ENCODE data around the gene HRCT1. TPM values are rescaled to one million over a fixed set of nuclear protein-coding genes. Genes with fewer than 3 reads are reported as not detected.

The HRCT1 gene
- total and polyA plus RNA-seq, 2 donors (not counting 1 experiment from before 2014, with no cell fraction given) = not detected

DNA sequence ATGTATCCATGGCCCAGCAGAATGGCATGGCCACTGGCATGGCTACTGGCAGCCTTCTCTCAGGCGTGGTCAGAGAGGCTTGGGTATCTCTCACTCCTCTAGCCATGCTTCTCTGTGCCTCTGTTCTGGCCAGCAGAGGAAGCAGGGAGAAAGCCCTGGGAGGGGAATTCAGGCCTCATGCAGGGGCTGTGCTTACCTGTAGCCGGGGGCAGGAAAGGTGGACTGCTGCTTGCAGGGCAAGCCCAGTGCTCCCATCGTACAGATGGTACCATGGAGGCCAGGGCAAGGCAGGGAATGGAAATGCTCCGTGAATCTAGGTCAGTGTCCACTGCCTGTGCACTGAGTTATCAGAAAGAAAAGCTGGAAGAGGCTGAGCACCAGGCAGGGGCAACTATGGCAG lies 38.5 kb upstream of the HRCT1 start:
- H3K27ac ChIP-seq (ENCODE audit: low read length in 2 of 2) = no peak overlapping the region
- no peak overlapping the region for H3K4me2 ChIP-seq (replicated peaks; ENCODE audit: low read depth, low read length, poor library complexity, severe bottlenecking)
- Mint-ChIP-seq H3K9me3 (ENCODE audit: insufficient read depth) (no peaks in the 10 kb centered on the region), H3K4me3 (no peak overlapping the region), H3K4me1 (no peaks in the 10 kb centered on the region), H3K27me3 (peaks cover 5% of the 10 kb centered on the region), H3K27ac (no peak overlapping the region)
- H3K36me3 ChIP-seq (replicated peaks in 1 of 2; ENCODE audit: control extremely low read depth in 1 of 2, control insufficient read depth in 1 of 2, extremely low read depth in 1 of 2, insufficient read depth in 2 of 2, low read length in 1 of 2) = no peaks in the 10 kb centered on the region
- no peak overlapping the region for H2AFZ ChIP-seq (ENCODE audit: insufficient read depth, low read depth, low read length, poor library complexity, severe bottlenecking)
- TF ChIP-seq EZH2 (IDR thresholded peaks at IDR 0.05; ENCODE audit: borderline replicate concordance, insufficient read depth, low read depth, low read length, poor library complexity, severe bottlenecking) = no peak
- ATAC-seq (ENCODE audit: low read depth) (no peak), DNase-seq (no peak)
- H4K20me1 ChIP-seq (ENCODE audit: control insufficient read depth, insufficient read depth, low read length, poor library complexity, severe bottlenecking) = no peaks in the 10 kb centered on the region
- intact Hi-C loops (cut with micrococcal nuclease) = no loop called here
- no peaks in the 10 kb centered on the region for H3K9me3 ChIP-seq (ENCODE audit: control extremely low read depth in 1 of 3, control insufficient read depth in 2 of 3, insufficient read depth in 1 of 3, low read length in 2 of 3)
- no peaks in the 10 kb centered on the region for H3K4me1 ChIP-seq (ENCODE audit: control insufficient read depth in 2 of 2, insufficient read depth in 2 of 2, low read length in 2 of 2)
- 95% methylated on average over 4 of the region's 4 CpGs for WGBS (ENCODE audit: insufficient coverage)
- H3K9ac ChIP-seq (ENCODE audit: low read length) = no peak overlapping the region
- no peaks in the 10 kb centered on the region for H3K79me2 ChIP-seq (ENCODE audit: control insufficient read depth, insufficient read depth, low read length)
- ChIA-PET CTCF (interaction anchor here (1.1 kb wide), 1 partner anchor 15 kb away, joined by 3 read pairs; no protein-coding TSS in a partner anchor), POLR2A (no interaction called here)
- peaks cover 0 to 5% (median 3%) of the 10 kb centered on the region in 4 experiments for H3K27me3 ChIP-seq (replicated peaks in 1 of 4; ENCODE audit: control extremely low read depth in 1 of 4, control insufficient read depth in 3 of 4, insufficient read depth in 4 of 4, low read length in 3 of 4)
- no peak overlapping the region for H3K4me3 ChIP-seq (ENCODE audit: control extremely low read depth in 1 of 5, extremely low read depth in 1 of 5, insufficient read depth in 1 of 5, low read depth in 2 of 5, low read length in 4 of 5)

DNA sequence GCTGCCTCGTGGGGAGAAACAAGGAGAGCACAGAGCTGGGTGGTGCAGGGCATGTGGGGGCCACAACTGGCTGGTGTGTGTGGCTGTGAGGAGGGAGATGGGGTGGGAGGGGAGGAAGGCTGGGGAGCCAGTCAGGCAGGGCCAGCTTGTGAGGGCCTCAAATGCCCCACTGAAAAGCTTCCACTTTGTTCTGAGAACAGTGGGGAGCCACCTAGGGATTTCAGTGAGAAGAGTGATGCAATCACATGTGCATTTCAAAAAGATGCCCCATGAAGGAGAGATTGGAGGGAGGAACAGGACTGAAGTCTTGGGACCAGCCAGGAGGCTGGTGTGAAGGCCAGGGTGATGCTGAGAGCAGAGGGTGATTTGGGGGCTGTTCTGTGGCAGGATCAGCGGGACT lies 37.1 kb upstream of the HRCT1 start:
- no peak overlapping the region for H3K4me3 ChIP-seq (ENCODE audit: control extremely low read depth in 1 of 5, extremely low read depth in 1 of 5, insufficient read depth in 1 of 5, low read depth in 2 of 5, low read length in 4 of 5)
- Mint-ChIP-seq H3K9me3 (ENCODE audit: insufficient read depth) (no peaks in the 10 kb centered on the region), H3K4me3 (no peak overlapping the region), H3K27ac (no peak overlapping the region), H3K4me1 (no peaks in the 10 kb centered on the region), H3K27me3 (no peaks in the 10 kb centered on the region)
- TF ChIP-seq, protein P1, sequence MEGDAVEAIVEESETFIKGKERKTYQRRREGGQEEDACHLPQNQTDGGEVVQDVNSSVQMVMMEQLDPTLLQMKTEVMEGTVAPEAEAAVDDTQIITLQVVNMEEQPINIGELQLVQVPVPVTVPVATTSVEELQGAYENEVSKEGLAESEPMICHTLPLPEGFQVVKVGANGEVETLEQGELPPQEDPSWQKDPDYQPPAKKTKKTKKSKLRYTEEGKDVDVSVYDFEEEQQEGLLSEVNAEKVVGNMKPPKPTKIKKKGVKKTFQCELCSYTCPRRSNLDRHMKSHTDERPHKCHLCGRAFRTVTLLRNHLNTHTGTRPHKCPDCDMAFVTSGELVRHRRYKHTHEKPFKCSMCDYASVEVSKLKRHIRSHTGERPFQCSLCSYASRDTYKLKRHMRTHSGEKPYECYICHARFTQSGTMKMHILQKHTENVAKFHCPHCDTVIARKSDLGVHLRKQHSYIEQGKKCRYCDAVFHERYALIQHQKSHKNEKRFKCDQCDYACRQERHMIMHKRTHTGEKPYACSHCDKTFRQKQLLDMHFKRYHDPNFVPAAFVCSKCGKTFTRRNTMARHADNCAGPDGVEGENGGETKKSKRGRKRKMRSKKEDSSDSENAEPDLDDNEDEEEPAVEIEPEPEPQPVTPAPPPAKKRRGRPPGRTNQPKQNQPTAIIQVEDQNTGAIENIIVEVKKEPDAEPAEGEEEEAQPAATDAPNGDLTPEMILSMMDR (IDR thresholded peaks at IDR 0.05) = no peak
- TF ChIP-seq EZH2 (IDR thresholded peaks at IDR 0.05; ENCODE audit: borderline replicate concordance, insufficient read depth, low read depth, low read length, poor library complexity, severe bottlenecking) = no peak
- ChIA-PET POLR2A (interaction anchor here (0.5 kb wide), 1 partner anchor 224 kb away, joined by 7 read pairs; no protein-coding TSS in a partner anchor), CTCF (interaction anchor here (1.0 kb wide), 1 partner anchor 8 kb away, joined by 3 read pairs; no protein-coding TSS in a partner anchor)
- H3K9me3 ChIP-seq (ENCODE audit: control extremely low read depth in 1 of 3, control insufficient read depth in 2 of 3, insufficient read depth in 1 of 3, low read length in 2 of 3) = no peaks in the 10 kb centered on the region
- H3K9ac ChIP-seq (ENCODE audit: low read length) = no peak overlapping the region
- ATAC-seq (ENCODE audit: low read depth) (no peak), DNase-seq (no peak)
- H3K27me3 ChIP-seq (replicated peaks in 1 of 4; ENCODE audit: control extremely low read depth in 1 of 4, control insufficient read depth in 3 of 4, insufficient read depth in 4 of 4, low read length in 3 of 4) = peaks cover 0 to under 1% (median 0%) of the 10 kb centered on the region in 4 experiments
- H3K4me2 ChIP-seq (replicated peaks; ENCODE audit: low read depth, low read length, poor library complexity, severe bottlenecking) = no peak overlapping the region
- H2AFZ ChIP-seq (ENCODE audit: insufficient read depth, low read depth, low read length, poor library complexity, severe bottlenecking) = no peak overlapping the region
- H4K20me1 ChIP-seq (ENCODE audit: control insufficient read depth, insufficient read depth, low read length, poor library complexity, severe bottlenecking) = no peaks in the 10 kb centered on the region
- no peak overlapping the region for H3K27ac ChIP-seq (ENCODE audit: low read length in 2 of 2)
- no peaks in the 10 kb centered on the region for H3K4me1 ChIP-seq (ENCODE audit: control insufficient read depth in 2 of 2, insufficient read depth in 2 of 2, low read length in 2 of 2)
- 76% methylated on average over 2 of the region's 2 CpGs for WGBS (ENCODE audit: insufficient coverage)
- no peaks in the 10 kb centered on the region for H3K36me3 ChIP-seq (replicated peaks in 1 of 2; ENCODE audit: control extremely low read depth in 1 of 2, control insufficient read depth in 1 of 2, extremely low read depth in 1 of 2, insufficient read depth in 2 of 2, low read length in 1 of 2)
- intact Hi-C loops (cut with micrococcal nuclease) = no loop called here
- no peaks in the 10 kb centered on the region for H3K79me2 ChIP-seq (ENCODE audit: control insufficient read depth, insufficient read depth, low read length)
